ENCODE measurements around the gene HPSE2. TPM values are rescaled to one million over a fixed set of nuclear protein-coding genes. Genes with fewer than 3 reads are reported as not detected.

Gene HPSE2
- polyA plus RNA-seq, 3 donors = 0.65 to 1.4 (median 0.92) TPM

DNA sequence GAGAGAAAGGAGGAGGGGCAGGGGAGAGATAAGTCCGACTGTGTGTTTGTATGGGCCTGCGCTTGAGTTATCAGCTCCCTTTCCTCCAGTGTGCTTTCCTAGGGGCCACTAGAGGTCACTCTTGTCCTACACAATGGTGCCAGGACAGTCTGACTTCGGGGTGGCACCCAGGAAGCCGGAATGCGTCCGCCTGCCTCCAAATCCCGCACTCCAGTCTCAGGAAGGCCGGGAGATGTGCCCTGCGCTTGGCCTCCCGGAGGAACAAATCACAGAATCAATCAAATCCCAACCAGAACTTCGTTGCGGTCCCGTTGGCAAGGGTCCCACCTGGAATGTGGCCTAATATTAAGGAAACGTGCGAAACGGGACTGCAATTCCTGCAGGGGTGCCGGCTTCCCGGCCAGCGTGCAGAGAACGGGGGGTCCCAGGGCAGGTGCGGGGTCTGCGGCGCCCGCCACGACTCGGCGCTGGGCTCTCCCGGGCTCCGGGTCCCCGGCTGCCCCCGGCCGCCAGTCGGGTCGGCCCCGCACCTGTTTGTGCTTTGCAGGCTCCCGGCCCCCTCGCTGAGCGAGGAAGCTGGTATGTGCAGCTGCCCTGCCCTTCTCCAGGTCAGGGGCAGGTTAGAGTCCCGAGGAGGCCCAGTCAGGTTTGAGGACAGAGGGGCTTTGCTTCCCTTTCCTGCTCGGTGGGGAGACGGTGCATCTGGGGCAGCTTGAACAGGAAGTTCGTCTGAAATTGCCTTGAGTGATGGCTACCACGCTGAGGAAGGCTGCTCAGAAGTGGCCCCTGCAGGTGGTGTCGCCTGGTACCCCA, 767.9 kb downstream of the HPSE2 start:
- peak; percentile 56 to 83 (median 75) for DNase-seq (ENCODE audit: extremely low read depth in 1 of 11, low read depth in 9 of 11, low spot score in 4 of 11)

DNA sequence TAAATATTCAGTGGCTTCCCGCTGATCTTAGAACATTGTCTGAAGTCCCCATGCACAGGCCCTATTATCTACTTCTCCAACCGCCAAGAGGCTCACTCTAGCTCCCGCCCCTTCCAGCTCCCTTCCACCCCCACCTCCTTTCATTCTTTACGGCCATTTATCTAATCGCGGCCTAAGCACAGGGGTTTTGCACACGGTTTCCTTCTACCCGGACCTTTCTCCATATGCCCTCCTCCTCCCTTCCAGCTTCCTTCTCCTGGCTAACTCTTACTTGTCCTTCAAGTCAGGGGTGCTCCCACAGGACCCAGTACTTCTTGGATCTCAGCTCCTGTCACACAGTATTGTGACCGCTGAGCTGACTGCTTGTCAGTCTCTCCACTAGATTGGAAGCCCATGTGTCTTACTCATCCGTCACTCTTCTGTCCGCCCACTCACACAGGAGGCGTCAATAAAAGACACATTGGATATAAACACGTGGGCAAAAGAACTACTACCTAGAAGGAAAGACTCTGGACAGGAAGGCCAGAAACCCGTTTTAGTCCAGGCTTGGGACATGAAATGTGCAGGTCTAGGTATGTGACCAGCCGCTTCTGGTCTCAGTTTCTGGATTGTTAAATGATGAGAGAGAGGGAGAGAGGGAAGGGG, 768.7 kb downstream of the HPSE2 start:
- DNase-seq (ENCODE audit: extremely low read depth in 1 of 11, low read depth in 9 of 11, low spot score in 4 of 11) = no peak

DNA sequence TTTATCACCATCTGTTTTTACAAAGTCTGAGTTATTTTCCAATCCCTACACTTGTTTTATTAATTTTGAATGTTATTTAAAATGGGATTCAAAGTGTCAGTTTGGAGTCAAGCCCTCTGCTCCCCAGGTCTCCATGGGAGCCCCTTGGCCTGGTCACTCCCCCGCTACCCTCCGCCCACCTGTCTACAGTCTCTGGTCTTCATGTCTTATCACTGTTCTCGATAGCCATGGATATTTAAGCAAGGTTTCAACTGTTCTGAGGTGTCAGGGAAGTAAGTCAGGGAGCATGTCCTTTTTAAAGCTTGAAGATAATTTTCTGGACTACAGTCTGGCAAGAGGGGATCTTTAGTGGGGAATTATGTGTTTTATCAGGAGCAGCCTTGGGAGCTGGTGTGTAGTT, 769.8 kb downstream of the HPSE2 start:
- DNase-seq (ENCODE audit: extremely low read depth in 1 of 11, low read depth in 9 of 11, low spot score in 4 of 11) = no peak

DNA sequence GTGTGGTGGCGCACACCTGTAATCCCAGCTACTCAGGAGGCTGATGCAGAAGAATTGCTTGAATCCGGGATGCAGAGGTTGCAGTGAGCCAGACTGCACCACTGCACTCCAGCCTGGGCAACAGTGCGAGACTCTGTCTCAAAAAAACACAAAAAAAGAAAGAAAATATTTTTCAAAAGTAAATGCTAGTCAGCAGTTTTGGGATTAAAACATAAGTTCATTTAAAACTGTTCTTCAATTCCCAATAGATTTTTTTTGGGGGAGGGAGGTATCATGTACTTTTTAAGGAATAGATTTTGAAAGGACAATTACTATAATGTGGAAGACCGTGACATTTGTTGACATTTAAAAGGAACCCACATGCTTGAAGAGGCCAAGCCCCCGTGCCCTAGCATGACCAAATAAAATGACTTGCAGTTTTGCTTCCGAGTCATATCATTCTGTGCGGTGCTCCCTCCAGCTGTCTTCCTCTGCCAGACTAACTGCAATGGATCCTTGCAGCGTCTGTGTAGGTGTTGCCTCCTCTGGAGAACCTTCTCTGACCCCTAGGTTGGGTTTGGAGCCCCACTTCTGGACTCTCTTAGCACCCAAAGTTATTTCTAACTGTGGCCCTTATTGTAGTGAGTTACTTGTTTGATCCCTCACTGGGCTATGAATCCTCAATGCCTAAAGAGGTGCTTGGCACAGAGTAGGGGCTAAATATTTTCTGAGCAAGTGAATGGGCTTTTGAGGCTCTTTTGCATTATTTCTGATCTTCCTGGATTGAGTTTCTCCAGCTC, 771.5 kb downstream of the HPSE2 start:
- DNase-seq (ENCODE audit: extremely low read depth in 1 of 11, low read depth in 9 of 11, low spot score in 4 of 11) = no peak

DNA sequence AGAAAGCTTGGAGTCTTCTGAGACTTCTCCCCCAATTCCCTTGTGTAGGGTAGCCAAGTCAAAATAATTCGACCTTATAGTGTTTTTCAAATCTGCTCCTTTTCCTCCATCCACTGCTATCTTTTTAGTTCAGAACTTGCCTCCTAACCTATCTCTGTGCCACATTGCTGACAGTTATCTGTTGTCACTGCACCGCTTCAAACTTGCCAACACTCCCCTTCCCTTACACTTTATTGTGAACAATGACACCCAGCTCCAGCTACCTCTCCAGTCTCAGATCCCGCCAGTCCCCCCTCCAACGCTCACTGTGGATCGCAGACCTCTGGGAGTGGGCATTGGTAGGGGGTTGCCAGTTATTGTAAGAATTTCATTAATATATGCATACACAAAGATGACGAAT, 772.6 kb downstream of the HPSE2 start:
- no peak for DNase-seq (ENCODE audit: extremely low read depth in 1 of 11, low read depth in 9 of 11, low spot score in 4 of 11)

DNA sequence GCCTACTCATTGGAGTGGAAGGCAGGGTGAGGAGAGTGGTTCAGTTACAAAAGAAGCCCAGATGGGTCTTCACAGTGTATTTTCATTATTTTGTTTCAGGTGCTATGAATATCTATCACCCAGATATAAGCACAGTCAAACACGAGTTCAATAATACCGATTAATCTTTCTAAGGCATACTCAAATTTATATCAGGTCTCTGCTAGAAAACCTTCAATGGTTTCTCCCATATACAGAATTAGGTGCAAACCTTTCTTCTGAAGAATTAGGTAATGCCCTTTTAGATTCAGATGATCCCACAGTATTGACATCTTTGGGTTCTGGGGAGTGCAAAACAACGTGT, 774.2 kb downstream of the HPSE2 start:
- no peak for DNase-seq (ENCODE audit: extremely low read depth in 1 of 11, low read depth in 9 of 11, low spot score in 4 of 11)

DNA sequence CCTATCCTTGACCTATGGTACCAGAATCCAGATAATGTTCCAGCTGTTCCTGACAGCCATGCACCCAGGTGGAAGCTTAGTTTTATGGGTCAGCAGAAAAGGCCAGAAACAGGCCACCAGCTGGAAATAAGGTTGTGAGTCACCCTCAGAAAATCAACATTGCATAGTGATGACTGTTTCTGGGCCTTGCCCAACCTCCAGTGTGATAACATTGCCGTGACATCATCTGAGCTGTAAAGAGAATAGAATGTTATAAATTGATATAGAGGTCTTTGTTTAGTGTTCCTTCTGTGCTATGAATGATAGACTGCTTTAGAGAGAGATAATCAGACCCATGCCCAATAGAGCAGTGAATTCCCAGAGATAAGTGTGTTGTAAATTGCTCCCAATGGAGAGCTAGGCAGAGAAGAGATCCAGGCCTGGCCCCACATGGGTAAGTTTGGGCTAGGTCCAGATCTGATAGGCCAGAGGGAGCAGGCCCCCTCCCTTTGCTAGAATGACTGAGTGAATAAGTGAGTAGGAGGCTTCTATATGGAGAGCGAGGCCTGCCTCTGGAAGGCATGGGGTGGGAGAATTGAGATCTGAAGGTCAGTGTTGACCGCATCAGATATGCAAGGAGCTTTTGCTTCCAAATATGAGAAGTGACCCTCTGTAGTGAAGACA, 774.7 kb downstream of the HPSE2 start:
- no peak for DNase-seq (ENCODE audit: extremely low read depth in 1 of 11, low read depth in 9 of 11, low spot score in 4 of 11)

DNA sequence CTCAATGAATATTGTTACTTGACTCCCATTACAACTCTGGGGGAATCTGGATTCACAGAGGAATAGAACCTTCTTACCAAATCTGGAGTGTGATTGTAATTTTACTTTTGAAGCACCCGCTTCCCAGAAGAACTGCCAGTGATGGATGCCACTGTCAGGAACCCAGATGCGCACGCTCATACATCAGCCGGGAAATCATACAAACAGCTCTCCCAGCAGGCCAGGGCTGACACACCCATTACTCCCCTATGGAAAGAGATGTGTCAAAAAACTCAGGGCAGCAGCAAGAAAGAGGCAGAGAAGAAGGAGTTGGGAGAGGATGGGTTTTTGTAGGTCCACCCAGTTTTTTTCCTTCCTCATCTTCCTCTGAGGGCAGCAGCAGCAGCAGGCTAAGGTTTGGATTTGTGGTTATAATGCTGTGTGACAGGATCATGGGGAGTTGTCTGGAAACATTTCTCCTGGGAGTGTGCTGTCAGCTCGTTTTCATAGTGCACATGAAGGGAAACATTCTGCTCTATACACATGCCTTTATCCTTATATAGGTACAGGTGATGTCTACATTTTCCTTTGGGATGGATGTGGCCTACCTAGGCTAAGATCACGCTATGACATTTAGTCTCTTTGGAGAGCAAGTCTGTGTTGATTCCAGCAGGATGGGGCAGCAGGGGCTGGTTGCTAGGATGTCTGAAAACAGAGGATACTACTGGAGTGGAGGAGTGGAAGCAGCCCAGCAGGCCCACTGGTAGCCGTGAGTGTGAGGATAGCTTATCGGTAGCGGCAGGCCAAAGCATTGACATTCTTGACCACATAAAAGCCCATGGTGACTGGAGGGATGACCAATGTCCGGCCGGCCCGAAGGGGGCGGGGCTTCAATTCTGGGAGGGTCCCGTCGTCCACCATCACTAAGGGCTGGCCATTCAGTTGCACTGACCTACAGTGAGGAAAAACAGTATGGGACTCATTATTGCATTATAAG, 776.6 kb downstream of the HPSE2 start:
- DNase-seq (ENCODE audit: extremely low read depth in 1 of 11, low read depth in 9 of 11, low spot score in 4 of 11) = no peak

DNA sequence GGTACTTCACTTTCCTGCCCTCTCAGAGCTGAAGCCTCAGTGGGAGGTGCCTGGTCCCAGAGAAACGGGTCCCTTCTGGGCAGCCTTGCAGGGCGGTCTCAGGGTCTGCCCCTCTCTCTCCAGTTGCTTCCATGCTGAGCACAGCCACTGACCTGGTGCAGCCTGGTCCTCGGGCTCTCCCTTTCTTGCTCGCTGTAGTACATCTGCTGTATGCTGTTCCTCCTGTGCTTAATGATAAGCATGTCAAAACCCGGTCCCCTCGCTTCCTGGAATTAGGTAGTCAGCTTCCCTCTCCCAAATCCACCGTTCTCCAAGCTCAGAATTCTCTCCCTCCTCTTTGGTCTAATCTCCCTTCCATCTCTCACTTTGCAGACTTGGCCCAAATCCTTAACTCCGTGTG, 777.9 kb downstream of the HPSE2 start:
- no peak for DNase-seq (ENCODE audit: extremely low read depth in 1 of 11, low read depth in 9 of 11, low spot score in 4 of 11)

DNA sequence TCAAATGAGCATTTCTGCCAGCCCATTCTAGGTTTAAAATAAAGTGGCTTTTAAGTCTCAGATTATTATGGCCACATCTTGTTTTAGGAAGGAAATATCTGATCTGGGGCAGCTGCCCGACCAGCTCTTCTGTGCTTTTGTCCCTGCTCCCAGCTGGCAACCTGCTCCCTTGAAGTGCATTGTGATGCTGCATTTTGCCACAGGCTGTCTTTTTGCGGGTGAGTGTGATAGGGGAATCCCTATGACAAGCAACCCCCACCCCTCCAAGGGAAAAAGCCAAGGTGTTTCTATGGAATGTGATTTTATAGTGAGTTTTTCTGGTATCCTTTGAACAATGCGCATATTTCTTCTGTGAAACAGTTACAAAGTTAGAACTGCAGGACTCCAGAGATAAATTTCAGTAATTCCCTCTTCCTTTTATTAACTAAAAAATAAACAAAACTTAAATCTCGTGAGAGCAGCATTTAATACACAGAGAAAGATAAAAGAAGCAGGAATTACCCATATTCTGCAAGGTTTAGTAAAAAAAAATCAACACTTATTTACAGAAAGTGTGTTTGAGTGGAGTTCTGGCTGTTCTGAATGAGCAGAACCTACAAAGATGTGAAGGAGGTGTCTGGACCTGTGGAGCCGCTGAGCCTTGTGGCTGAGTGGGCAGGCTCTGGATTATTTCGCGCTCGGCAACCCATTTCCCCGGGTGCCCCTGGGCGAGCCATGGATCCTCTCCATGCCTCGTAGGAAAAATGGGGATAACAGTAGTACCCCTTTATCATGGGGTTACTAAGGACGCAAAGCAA, 778.8 kb downstream of the HPSE2 start:
- DNase-seq (ENCODE audit: extremely low read depth in 1 of 11, low read depth in 9 of 11, low spot score in 4 of 11) = no peak

DNA sequence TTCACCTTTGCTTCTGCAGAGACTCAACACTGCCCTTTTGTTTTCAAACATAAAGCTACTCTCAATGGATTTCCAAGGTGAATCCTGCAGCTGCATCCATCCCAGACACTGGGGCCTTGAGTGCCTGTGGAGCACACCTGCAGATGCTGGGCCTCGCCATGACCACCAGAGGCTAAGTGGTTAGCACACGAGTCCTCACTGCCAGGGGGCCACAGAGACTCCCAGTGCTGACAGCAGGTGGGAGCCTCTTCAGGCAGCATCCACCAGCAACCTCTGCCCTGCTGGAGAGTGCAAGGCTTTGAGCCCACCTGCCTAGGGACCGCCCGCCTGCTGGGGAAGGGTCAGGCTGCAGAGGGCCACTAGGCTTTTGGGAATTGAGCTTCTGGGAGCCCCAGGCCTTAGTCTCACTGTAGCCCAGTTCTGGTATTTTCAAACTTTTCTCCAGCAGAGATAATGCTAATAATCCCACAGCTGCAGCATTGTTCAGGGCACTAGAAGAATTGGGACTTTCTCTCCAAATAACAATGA, 779.5 kb downstream of the HPSE2 start:
- DNase-seq (ENCODE audit: extremely low read depth in 1 of 11, low read depth in 9 of 11, low spot score in 4 of 11) = no peak

DNA sequence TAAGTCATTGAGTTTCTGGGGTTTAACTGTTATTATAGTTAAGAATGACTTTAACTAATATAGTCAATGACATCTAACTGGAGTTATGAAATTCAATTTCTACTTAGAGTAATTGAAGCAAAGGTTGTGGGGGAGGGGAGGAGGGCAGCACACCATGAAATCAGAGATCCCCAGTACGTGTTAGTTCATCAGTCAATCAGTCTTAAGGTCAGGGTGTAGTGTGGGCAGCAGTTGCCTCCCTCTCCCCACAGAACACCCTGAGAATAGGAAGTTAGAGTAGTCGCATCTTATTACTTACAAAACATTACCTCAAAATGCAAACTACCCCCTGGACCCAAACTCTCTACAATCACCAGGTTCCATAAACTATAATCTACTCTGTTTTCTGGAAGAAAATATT, 781.9 kb downstream of the HPSE2 start:
- DNase-seq (ENCODE audit: extremely low read depth in 1 of 11, low read depth in 9 of 11, low spot score in 4 of 11) = no peak

DNA sequence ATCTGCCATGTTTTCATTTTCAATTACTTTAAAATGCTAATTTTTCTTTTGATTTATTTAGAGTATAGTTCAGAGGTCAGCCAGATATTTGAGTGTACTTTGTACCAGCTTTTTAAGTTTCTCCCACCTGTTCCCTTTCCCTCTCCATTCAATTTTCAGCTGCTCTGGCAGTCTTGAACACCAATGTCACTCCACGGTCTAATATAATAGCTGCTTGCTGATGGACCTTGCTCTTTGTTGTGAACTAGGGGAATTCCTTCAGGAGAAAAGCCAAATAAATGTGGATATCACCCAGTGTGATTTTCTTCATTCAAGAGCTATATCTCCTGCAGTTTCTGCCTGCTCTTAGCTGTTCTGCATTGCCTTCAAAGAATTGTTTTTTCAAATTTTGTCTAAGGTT, 785.0 kb downstream of the HPSE2 start:
- no peak for DNase-seq (ENCODE audit: extremely low read depth in 1 of 11, low read depth in 9 of 11, low spot score in 4 of 11)

DNA sequence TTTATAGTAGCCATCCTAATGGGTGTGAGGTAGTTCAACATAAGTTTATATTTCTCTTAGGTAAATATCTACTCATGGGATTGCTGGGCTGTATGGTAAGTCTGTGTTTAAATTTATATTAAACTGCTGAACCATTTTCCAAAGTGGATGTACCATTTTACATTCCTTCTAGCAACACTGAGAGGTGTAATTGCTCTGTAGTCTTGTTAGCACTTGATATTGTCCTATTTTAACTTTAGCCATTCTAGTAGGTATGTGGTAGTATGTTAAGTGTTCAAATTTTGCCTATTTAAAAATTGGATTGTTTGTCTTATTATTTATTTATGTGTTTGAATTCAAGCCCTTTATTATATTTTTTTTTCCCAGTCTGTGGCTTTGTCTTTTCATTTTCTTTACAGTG, 786.4 kb downstream of the HPSE2 start:
- no peak for DNase-seq (ENCODE audit: extremely low read depth in 1 of 11, low read depth in 9 of 11, low spot score in 4 of 11)

DNA sequence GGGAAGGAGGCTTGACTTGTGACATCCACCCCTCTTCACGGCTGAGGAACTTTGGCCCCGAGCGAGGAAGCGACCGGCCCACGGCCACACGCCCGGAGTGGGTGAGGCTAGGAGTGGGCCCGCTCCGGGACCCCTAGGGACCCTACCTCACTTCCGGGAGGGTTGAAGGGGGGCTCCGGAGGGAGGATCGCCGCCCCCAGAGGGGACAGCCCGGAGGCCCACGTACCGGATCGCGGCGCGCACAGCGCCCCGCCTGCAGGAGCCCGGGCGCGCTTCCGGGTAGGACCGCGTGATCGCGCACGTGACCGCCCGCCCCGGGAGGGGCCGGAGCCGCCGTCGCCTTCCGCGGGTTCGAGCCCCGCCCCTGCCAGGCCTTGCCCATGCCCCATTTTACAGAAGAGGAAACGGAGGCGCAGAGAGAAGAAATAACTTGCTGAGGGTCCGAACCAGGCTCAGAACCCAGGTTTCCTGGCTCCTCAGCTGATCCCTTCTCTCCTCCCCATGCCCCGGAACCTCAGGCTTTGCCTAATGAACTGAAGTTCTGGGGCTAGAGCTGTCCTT, 788.9 kb downstream of the HPSE2 start, which contains the start of gene HPS1:
Gene HPS1 (minus strand): TSS at position 275 of the 561 bp plus-strand sequence. CDS start 3,695 bp downstream, outside the sequence.
- DNase-seq (ENCODE audit: extremely low read depth in 1 of 11, low read depth in 9 of 11, low spot score in 4 of 11) = peak in 9 of 11 donors; percentile 31 to 64 (median 48)

DNA sequence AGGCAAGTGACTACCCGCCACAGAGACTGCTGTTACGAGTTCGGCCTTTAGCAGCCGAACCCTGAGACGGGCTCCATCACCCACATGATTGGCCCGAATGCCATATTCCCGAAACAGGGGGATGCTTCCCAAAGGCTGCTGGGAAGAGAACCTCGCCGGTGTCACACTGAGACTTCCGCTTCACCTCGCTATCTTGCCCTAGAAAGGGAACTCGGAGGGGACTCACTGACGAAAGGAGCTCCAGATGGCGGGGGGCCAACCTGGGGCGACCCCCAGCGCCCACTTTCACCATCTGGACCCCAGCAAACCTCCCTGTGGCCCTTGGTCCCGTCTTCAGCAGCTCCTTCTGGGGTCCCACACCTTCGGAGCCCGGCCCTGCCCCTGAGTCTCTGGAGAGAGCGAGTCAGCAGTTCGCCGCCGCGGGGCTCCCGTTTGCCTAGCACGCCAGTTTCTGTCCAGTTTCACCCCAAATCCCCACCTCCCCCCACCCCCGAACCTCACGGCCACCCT, 789.4 kb downstream of the HPSE2 start:
- DNase-seq (ENCODE audit: extremely low read depth in 1 of 11, low read depth in 9 of 11, low spot score in 4 of 11) = peak in 1 of 11 donors; percentile 14
